Stomach (tissue), 9 donors: ENCODE measurements around the gene AP5Z1. TPM values are rescaled to one million over a fixed set of nuclear protein-coding genes. Genes with fewer than 3 reads are reported as not detected.

Experiments
- DNase-seq, 2 donors: peaks; one replicate each; pipeline versions ENCODE4 v3.0.0 to v3.0.0-alpha.2; 2013 to 2019
- H3K27ac ChIP-seq, 5 donors: fragments of 200-600 bp in 4 of 5; sonication (generic) in 4 of 5; one replicate each; pipeline ENCODE4 v1.5.1; 2013 to 2019; ENCODE audit warnings: mild to moderate bottlenecking in 1 of 5, moderate library complexity in 1 of 5
- H3K27me3 ChIP-seq, 3 donors: fragments of 200-600 bp; sonication (generic); one replicate each; pipeline ENCODE4 v1.5.1; 2017 to 2019; ENCODE audit warnings: mixed run types in 1 of 3
- H3K36me3 ChIP-seq, 4 donors: fragments of 200-600 bp; sonication (generic); 1 replicate in 3 of 4; 2 replicates in 1 of 4; pipeline ENCODE4 v1.5.1; 2016 to 2019
- H3K4me1 ChIP-seq, 4 donors: fragments of 200-600 bp; sonication (generic); one replicate each; pipeline ENCODE4 v1.5.1; 2016 to 2019
- H3K4me3 ChIP-seq, 4 donors: fragments of 200-600 bp; sonication (generic) in 3 of 4; one replicate each; pipeline ENCODE4 v1.5.1; 2016 to 2019; ENCODE audit warnings: mild to moderate bottlenecking in 1 of 4
- H3K9me3 ChIP-seq, 4 donors: fragments of 200-600 bp; sonication (generic); one replicate each; pipeline ENCODE4 v1.5.1; 2016 to 2019
- EP300 ChIP-seq: sonication (generic); formaldehyde crosslinking; IDR thresholded peaks from one replicate; pipeline ENCODE4 v1.6.1; 2017; ENCODE audit warnings: antibody characterized with exemption
- POLR2A ChIP-seq, 4 donors: fragments of 450-650 bp; IDR thresholded peaks; one replicate each; pipeline ENCODE4 v1.6.1; 2016; ENCODE audit warnings: antibody characterized with exemption in 4 of 4, control low read depth in 2 of 4, mild to moderate bottlenecking in 1 of 4, moderate library complexity in 1 of 4
- POLR2AphosphoS5 ChIP-seq, 3 donors: sonication (generic); formaldehyde crosslinking; IDR thresholded peaks; one replicate each; pipeline ENCODE4 v1.6.1; 2016; ENCODE audit warnings: antibody characterized with exemption in 3 of 3
- WGBS, 5 donors: extraction: QIAGEN DNeasy Blood & Tissue Kit in 3 of 5; methylation state at CpG; one replicate each; pipeline versions ENCODE4 v1.1.5 to v1.1.7; 2013 to 2018; 5-methylcytosine and 5-hydroxymethylcytosine counted together
- intact Hi-C: fragments of 100-400 bp; cut with DNase I; formaldehyde crosslinking; loops from one replicate; pipeline ENCODE4 v1.15.1; 2023; ENCODE audit warnings: low total_unique reads
- polyA plus RNA-seq, 3 donors: library from polyadenylated mRNA; stranded (reverse); fragments of 200-250 nt; gene quantifications; one replicate each; pipeline ENCODE4 v1.2.3, GENCODE V29; 2013
- total RNA-seq, 5 donors: library from RNA; depleted of rRNA; stranded (reverse); fragments of >200 nt; gene quantifications; one replicate each; pipeline versions ENCODE4 v1.1.0 to v1.2.3, GENCODE V29; 2014 to 2016
- TF ChIP-seq, protein P1 (sequence below), 7 experiments: fragments of 450-650 bp in 4 of 7; fragments of 200-600 bp in 3 of 7; sonication (generic) in 3 of 7; IDR thresholded peaks; one replicate each; pipeline ENCODE4 v1.5.1; 2016 to 2019; ENCODE audit warnings: antibody characterized with exemption in 7 of 7, control low read depth in 2 of 7, mild to moderate bottlenecking in 1 of 7
- donor health status: healthy with polysubstance abuse.
- donor health status: Bipolar disorder and iron deficiency.
- donor health status: healthy.

AP5Z1 gene
- total and polyA plus RNA-seq, 8 donors = 11.6 to 140 (median 42.3) TPM

DNA sequence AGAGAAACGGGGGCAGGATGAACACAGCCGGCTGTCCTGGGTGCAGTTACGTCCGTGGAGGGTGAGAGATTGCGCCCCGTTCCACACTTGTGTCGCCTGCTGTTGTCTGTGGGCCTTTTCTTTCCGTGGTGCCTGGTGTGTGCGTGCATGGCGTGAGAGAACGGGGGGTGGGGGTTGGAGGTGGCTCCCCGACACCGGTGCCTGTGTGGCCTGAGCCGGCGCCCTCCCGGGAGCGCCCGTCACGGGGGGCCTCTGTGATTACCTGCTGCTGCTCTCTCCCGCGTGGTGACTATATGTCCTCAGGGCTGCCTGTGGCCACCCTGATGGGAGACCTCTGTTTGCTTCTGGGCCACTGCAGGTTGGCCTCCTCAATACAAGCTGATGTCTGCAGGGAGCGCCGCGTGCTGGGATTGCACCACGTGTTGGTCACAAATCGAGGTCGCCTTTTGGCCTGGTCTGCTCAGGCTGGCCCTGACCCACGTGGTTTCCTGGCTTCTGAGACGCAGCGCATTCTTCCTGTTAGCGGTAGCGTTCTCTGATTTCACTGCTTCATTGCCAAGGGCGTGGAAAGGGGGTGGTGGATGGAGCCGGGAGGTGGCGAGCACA lies 10.9 kb upstream of the AP5Z1 start:
- intact Hi-C loops = no loop called here
- Histone ChIP-seq H3K9me3 (no peaks in the 10 kb centered on the region), H3K4me3 (no peak overlapping the region), H3K27me3 (no peaks in the 10 kb centered on the region), H3K27ac (peak overlapping the region in 2 of 5 donors; percentile 78 to 94), H3K4me1 (peaks cover 0 to 20% (median 10%) of the 10 kb centered on the region in 4 donors), H3K36me3 (peaks cover 47 to 82% (median 69%) of the 10 kb centered on the region in 4 donors)
- DNase-seq = no peak
- WGBS, 5 donors = 87 to 94% (median 92%) methylated on average over 33 to 35 of the region's 35 CpGs
- TF ChIP-seq, protein P1, sequence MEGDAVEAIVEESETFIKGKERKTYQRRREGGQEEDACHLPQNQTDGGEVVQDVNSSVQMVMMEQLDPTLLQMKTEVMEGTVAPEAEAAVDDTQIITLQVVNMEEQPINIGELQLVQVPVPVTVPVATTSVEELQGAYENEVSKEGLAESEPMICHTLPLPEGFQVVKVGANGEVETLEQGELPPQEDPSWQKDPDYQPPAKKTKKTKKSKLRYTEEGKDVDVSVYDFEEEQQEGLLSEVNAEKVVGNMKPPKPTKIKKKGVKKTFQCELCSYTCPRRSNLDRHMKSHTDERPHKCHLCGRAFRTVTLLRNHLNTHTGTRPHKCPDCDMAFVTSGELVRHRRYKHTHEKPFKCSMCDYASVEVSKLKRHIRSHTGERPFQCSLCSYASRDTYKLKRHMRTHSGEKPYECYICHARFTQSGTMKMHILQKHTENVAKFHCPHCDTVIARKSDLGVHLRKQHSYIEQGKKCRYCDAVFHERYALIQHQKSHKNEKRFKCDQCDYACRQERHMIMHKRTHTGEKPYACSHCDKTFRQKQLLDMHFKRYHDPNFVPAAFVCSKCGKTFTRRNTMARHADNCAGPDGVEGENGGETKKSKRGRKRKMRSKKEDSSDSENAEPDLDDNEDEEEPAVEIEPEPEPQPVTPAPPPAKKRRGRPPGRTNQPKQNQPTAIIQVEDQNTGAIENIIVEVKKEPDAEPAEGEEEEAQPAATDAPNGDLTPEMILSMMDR (IDR thresholded peaks at IDR 0.05) = no peak
- TF ChIP-seq EP300 (no peak), POLR2AphosphoS5 (IDR thresholded peaks at IDR 0.05) (no peak), POLR2A (IDR thresholded peaks at IDR 0.05) (no peak)

GRCh38 chr7:4765776-4766490 lies 9.5 kb upstream of the AP5Z1 start:
- H3K4me3 ChIP-seq = no peak overlapping the region
- H3K4me1 ChIP-seq = peaks cover 0 to 35% (median 18%) of the 10 kb centered on the region in 4 donors
- intact Hi-C loops = no loop called here
- H3K27me3 ChIP-seq = no peaks in the 10 kb centered on the region
- 81 to 86% (median 85%) methylated on average over 18 to 23 of the region's 23 CpGs for WGBS, 5 donors
- DNase-seq = no peak
- H3K27ac ChIP-seq = peak overlapping the region in 3 of 5 donors; percentile 55 to 94 (median 78)
- TF ChIP-seq, protein P1 (IDR thresholded peaks at IDR 0.05) = no peak
- TF ChIP-seq POLR2A (IDR thresholded peaks at IDR 0.05) (no peak), POLR2AphosphoS5 (IDR thresholded peaks at IDR 0.05) (no peak), EP300 (no peak)
- H3K9me3 ChIP-seq = no peaks in the 10 kb centered on the region
- H3K36me3 ChIP-seq = peaks cover 33 to 68% (median 55%) of the 10 kb centered on the region in 4 donors

GRCh38 chr7:4766666-4767519 lies 8.5 kb upstream of the AP5Z1 start:
- H3K36me3 ChIP-seq = peaks cover 23 to 66% (median 45%) of the 10 kb centered on the region in 4 donors
- peaks cover 0 to 40% (median 18%) of the 10 kb centered on the region in 4 donors for H3K4me1 ChIP-seq
- H3K27ac ChIP-seq = peak overlapping the region in 3 of 5 donors; percentile 55 to 94 (median 78)
- 76 to 91% (median 88%) methylated on average over 36 to 37 of the region's 37 CpGs for WGBS, 5 donors
- TF ChIP-seq POLR2AphosphoS5 (IDR thresholded peaks at IDR 0.05) = peak in 2 of 3 donors; percentile 10 to 63
- TF ChIP-seq, protein P1 (IDR thresholded peaks at IDR 0.05) = no peak
- peak overlapping the region in 2 of 4 donors; percentile 9 to 12 for H3K4me3 ChIP-seq
- intact Hi-C loops = no loop called here
- H3K27me3 ChIP-seq = no peaks in the 10 kb centered on the region
- peak in 1 of 2 donors; percentile 70 for DNase-seq
- no peaks in the 10 kb centered on the region for H3K9me3 ChIP-seq
